C4-2B (cell line): ENCODE data around the gene NARF.
A peak's percentile ranks its signal among the peaks of the same experiment; 100 is the strongest.

Experiments used
- ZFX ChIP-seq: fragments of 450-650 bp; IDR thresholded peaks from 2 replicates; pipeline ENCODE4 v1.6.1; 2017
- TF ChIP-seq, protein P1 (sequence below): fragments of 450-650 bp; conservative IDR thresholded peaks from 2 replicates; pipeline ENCODE4 v1.5.1; 2017; ENCODE audit warnings: mild to moderate bottlenecking

DNA sequence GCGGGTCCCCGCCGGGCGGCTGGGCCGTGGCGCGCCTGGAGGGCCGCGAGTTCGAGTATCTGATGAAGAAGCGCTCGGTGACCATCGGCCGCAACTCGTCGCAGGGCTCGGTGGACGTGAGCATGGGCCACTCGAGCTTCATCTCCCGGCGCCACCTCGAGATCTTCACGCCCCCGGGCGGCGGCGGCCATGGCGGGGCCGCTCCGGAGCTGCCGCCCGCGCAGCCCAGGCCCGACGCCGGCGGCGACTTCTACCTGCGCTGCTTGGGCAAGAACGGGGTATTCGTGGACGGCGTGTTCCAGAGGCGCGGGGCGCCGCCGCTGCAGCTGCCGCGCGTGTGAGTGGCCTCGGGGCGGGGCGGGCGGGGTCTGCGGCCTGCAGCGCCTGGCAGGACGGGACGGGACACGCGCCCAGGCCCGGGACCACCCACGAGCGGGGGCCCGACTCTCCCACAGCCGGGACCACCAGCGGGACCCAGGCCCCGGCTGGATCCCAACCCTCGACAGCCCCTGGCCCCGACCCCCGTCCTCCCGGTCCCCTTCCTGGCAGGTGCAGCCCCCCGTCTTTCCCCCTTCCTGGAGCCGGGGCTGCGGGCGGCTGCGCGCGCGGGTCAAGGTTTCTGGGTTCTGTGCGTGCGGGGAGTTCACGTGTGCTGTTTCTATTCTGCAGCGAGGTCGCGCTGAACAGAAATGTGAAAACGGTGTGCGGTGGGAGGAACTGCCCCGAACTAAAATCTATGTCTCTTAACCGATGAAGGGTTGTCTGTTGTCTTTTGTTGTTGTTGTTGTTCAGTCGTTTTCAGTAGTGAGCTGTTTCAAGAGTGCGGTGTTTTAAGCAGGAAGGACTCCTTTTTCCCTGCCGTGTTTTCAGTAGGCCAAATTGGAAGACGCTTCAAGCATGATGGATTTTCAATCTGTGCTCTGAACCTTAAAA, 61.7 kb downstream of the NARF start:
- TF ChIP-seq, protein P1, sequence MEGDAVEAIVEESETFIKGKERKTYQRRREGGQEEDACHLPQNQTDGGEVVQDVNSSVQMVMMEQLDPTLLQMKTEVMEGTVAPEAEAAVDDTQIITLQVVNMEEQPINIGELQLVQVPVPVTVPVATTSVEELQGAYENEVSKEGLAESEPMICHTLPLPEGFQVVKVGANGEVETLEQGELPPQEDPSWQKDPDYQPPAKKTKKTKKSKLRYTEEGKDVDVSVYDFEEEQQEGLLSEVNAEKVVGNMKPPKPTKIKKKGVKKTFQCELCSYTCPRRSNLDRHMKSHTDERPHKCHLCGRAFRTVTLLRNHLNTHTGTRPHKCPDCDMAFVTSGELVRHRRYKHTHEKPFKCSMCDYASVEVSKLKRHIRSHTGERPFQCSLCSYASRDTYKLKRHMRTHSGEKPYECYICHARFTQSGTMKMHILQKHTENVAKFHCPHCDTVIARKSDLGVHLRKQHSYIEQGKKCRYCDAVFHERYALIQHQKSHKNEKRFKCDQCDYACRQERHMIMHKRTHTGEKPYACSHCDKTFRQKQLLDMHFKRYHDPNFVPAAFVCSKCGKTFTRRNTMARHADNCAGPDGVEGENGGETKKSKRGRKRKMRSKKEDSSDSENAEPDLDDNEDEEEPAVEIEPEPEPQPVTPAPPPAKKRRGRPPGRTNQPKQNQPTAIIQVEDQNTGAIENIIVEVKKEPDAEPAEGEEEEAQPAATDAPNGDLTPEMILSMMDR = no peak
- TF ChIP-seq ZFX = peak; percentile 64; the same call in 1 of the 2 replicates
